22Rv1 (cell line): Measurements from ENCODE around the gene TMX4.

Experiments
- ZFX ChIP-seq: fragments of 450-650 bp; IDR thresholded peaks from 2 replicates; pipeline ENCODE4 v1.6.1; 2017; ENCODE audit warnings: antibody characterized with exemption, borderline replicate concordance
- TF ChIP-seq, protein P1 (sequence below): fragments of 450-650 bp; IDR thresholded peaks from 2 replicates; pipeline ENCODE4 v1.5.1; 2017; ENCODE audit warnings: mild to moderate bottlenecking

DNA sequence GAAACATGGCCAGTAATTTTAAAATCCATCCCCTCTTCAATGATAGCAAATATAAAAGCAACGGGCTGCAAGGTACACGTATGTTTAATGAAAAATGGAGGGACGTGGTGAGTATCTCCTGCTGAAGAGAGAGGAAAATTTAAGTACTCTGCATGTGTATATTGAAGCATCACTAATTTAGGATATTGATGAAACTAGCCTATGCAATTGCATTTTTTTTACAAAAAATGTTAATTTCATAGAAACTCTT is 362 bp upstream of the TMX4 start:
- TF ChIP-seq, protein P1, sequence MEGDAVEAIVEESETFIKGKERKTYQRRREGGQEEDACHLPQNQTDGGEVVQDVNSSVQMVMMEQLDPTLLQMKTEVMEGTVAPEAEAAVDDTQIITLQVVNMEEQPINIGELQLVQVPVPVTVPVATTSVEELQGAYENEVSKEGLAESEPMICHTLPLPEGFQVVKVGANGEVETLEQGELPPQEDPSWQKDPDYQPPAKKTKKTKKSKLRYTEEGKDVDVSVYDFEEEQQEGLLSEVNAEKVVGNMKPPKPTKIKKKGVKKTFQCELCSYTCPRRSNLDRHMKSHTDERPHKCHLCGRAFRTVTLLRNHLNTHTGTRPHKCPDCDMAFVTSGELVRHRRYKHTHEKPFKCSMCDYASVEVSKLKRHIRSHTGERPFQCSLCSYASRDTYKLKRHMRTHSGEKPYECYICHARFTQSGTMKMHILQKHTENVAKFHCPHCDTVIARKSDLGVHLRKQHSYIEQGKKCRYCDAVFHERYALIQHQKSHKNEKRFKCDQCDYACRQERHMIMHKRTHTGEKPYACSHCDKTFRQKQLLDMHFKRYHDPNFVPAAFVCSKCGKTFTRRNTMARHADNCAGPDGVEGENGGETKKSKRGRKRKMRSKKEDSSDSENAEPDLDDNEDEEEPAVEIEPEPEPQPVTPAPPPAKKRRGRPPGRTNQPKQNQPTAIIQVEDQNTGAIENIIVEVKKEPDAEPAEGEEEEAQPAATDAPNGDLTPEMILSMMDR = no peak
- TF ChIP-seq ZFX = no peak
